Trophoblast cell (in vitro differentiated cells and primary cell): ENCODE measurements around the gene BSN. TPM values are rescaled to one million over a fixed set of nuclear protein-coding genes. Genes with fewer than 3 reads are reported as not detected.

Experiments
- DNase-seq, 2 donors: peaks; one replicate each; pipeline ENCODE4 v3.0.0-alpha.2; 2016
- H2AFZ ChIP-seq: 2 replicates; pipeline ENCODE4 v1.6.1; 2013; ENCODE audit warnings: low read length, moderate library complexity, mild to moderate bottlenecking; ENCODE audit not compliant: insufficient read depth, poor library complexity
- H2AK5ac ChIP-seq: 2 replicates; pipeline ENCODE4 v1.6.1; 2013; ENCODE audit warnings: mild to moderate bottlenecking, low read length
- H2BK120ac ChIP-seq: 2 replicates; pipeline ENCODE4 v1.6.1; 2013; ENCODE audit warnings: low read length, mild to moderate bottlenecking, moderate library complexity; ENCODE audit not compliant: insufficient read depth, poor library complexity
- H2BK12ac ChIP-seq: 2 replicates; pipeline ENCODE4 v1.6.1; 2013; ENCODE audit warnings: mild to moderate bottlenecking, low read length, moderate library complexity
- H2BK5ac ChIP-seq: 2 replicates; pipeline ENCODE4 v1.6.1; 2013; ENCODE audit warnings: low read length, low read depth, moderate library complexity, mild to moderate bottlenecking; ENCODE audit not compliant: poor library complexity
- H3K14ac ChIP-seq: 2 replicates; pipeline ENCODE4 v1.6.1; 2013; ENCODE audit warnings: mild to moderate bottlenecking, low read length
- H3K18ac ChIP-seq: 2 replicates; pipeline ENCODE4 v1.6.1; 2013; ENCODE audit warnings: mild to moderate bottlenecking, low read length
- H3K23ac ChIP-seq: 2 replicates; pipeline ENCODE4 v1.6.1; 2013; ENCODE audit warnings: low read length
- H3K27ac ChIP-seq: 2 replicates; pipeline ENCODE4 v1.5.1; 2013; ENCODE audit warnings: low read depth, mild to moderate bottlenecking, inconsistent platforms, low read length, moderate library complexity
- H3K27me3 ChIP-seq: 2 replicates; pipeline ENCODE4 v1.6.1; 2013; ENCODE audit warnings: inconsistent platforms, mild to moderate bottlenecking, low read length, moderate library complexity; ENCODE audit not compliant: insufficient read depth
- H3K36me3 ChIP-seq, 2 experiments: 1 replicate in 1 of 2; 2 replicates in 1 of 2; pipeline ENCODE4 v1.6.1; 2013; ENCODE audit warnings: low read length in 2 of 2, mild to moderate bottlenecking in 2 of 2, moderate library complexity in 1 of 2; ENCODE audit not compliant: insufficient read depth in 2 of 2, control insufficient read depth in 1 of 2
- H3K4ac ChIP-seq: 2 replicates; pipeline ENCODE4 v1.6.1; 2013; ENCODE audit warnings: low read depth, mild to moderate bottlenecking, low read length, moderate library complexity
- H3K4me1 ChIP-seq, 2 experiments: 1 replicate in 1 of 2; 2 replicates in 1 of 2; pipeline ENCODE4 v1.6.1; 2013; ENCODE audit warnings: low read length in 2 of 2, mild to moderate bottlenecking in 2 of 2, moderate library complexity in 1 of 2; ENCODE audit not compliant: insufficient read depth in 2 of 2, control insufficient read depth in 1 of 2
- H3K4me2 ChIP-seq: 2 replicates; pipeline ENCODE4 v1.6.1; 2013; ENCODE audit warnings: inconsistent platforms, mild to moderate bottlenecking, low read length, moderate library complexity
- H3K4me3 ChIP-seq: 2 replicates; pipeline ENCODE4 v1.5.1; 2013; ENCODE audit warnings: mild to moderate bottlenecking, low read depth, low read length, inconsistent platforms
- H3K79me1 ChIP-seq: one replicate; pipeline ENCODE4 v1.6.1; 2013; ENCODE audit warnings: low read length
- H3K79me2 ChIP-seq: 2 replicates; pipeline ENCODE4 v1.6.1; 2013; ENCODE audit warnings: low read length, mild to moderate bottlenecking; ENCODE audit not compliant: control insufficient read depth, insufficient read depth, poor library complexity
- H3K9ac ChIP-seq: 2 replicates; pipeline ENCODE4 v1.6.1; 2013; ENCODE audit warnings: mild to moderate bottlenecking, low read length
- H3K9me3 ChIP-seq: 2 replicates; pipeline ENCODE4 v1.6.1; 2013; ENCODE audit warnings: low read depth, mild to moderate bottlenecking, control low read depth, inconsistent platforms, low read length; ENCODE audit not compliant: insufficient read depth
- H4K12ac ChIP-seq: 2 replicates; pipeline ENCODE4 v1.6.1; 2013; ENCODE audit warnings: low read depth, mild to moderate bottlenecking, low read length, moderate library complexity
- H4K8ac ChIP-seq: 2 replicates; pipeline ENCODE4 v1.6.1; 2013; ENCODE audit warnings: low read depth, mild to moderate bottlenecking, low read length, moderate library complexity
- H4K91ac ChIP-seq: one replicate; pipeline ENCODE4 v1.6.1; 2013; ENCODE audit warnings: low read depth, mild to moderate bottlenecking, low read length, moderate library complexity
- WGBS: extraction: QIAGEN DNeasy Blood & Tissue Kit; methylation state at CpG from one replicate; pipeline ENCODE4 v1.1.7; 2013; ENCODE audit warnings: missing lambda C conversion rate; ENCODE audit not compliant: insufficient read length, insufficient coverage; ENCODE audit errors: extremely low coverage; 5-methylcytosine and 5-hydroxymethylcytosine counted together
- polyA plus RNA-seq: library from polyadenylated mRNA; stranded (reverse); fragments of 200-250 nt; gene quantifications from 2 replicates; pipeline ENCODE4 v1.2.3, GENCODE V29; 2013

BSN gene
- polyA plus RNA-seq: 0.29 and 0.34 TPM in 2 replicates

GRCh38 chr3:49553692-49554632 lies at the start of gene BSN:
BSN (plus strand) TSS chr3:49554477; CDS start chr3:49554603, 126 bp downstream.
- WGBS: no CpG with 5 or more reads among the region's 76 CpGs
- Histone ChIP-seq H4K91ac (peak within 1 kb of the TSS; percentile 36), H2BK12ac (no peak within 1 kb of the TSS), H3K4ac (peak within 1 kb of the TSS; percentile 9), H4K8ac (peak within 1 kb of the TSS; percentile 76), H3K14ac (peak within 1 kb of the TSS; percentile 52), H2AFZ (peak within 1 kb of the TSS; percentile 94), H3K9me3 (no peaks in the 10 kb centered on the region), H2BK5ac (peak within 1 kb of the TSS; percentile 28), H3K4me1 (peaks cover 8 to 10% of the 10 kb centered on the region in 2 experiments), H3K18ac (peak within 1 kb of the TSS; percentile 55), H2BK120ac (peak within 1 kb of the TSS; percentile 6), H3K79me2 (peaks cover 3% of the 10 kb centered on the region), H3K9ac (peak within 1 kb of the TSS; percentile 50), H3K4me3 (peak within 1 kb of the TSS; percentile 73), H4K12ac (peak within 1 kb of the TSS; percentile 65), H3K27me3 (peaks cover 6% of the 10 kb centered on the region), H3K27ac (no peak within 1 kb of the TSS), H3K4me2 (peak within 1 kb of the TSS; percentile 85), H3K79me1 (peaks cover 7% of the 10 kb centered on the region), H2AK5ac (no peak within 1 kb of the TSS), H3K23ac (no peak within 1 kb of the TSS), H3K36me3 (no peaks in the 10 kb centered on the region)
- DNase-seq: peak; percentile 81 to 91

GRCh38 chr3:49506906-49507305 lies 47.4 kb upstream of the BSN start:
- no peaks in the 10 kb centered on the region for H3K27me3 ChIP-seq
- no peak overlapping the region for H4K8ac ChIP-seq
- no peak overlapping the region for H3K4me2 ChIP-seq
- H3K79me2 ChIP-seq: peaks cover 2% of the 10 kb centered on the region
- H3K9me3 ChIP-seq: no peaks in the 10 kb centered on the region
- peaks cover 4 to 16% of the 10 kb centered on the region in 2 experiments for H3K36me3 ChIP-seq
- no peak overlapping the region for H2AK5ac ChIP-seq
- no peak overlapping the region for H3K14ac ChIP-seq
- no peak overlapping the region for H2BK5ac ChIP-seq
- H3K4ac ChIP-seq: peak overlapping the region; percentile 72
- no peak overlapping the region for H3K4me3 ChIP-seq
- H3K27ac ChIP-seq: no peak overlapping the region
- no CpG with 5 or more reads among the region's 3 CpGs for WGBS
- peaks cover 2% of the 10 kb centered on the region for H3K79me1 ChIP-seq
- peaks cover 0 to 2% of the 10 kb centered on the region in 2 experiments for H3K4me1 ChIP-seq
- no peak overlapping the region for H2AFZ ChIP-seq
- H4K91ac ChIP-seq: no peak overlapping the region
- H2BK120ac ChIP-seq: no peak overlapping the region
- H3K9ac ChIP-seq: no peak overlapping the region
- no peak overlapping the region for H3K23ac ChIP-seq
- H3K18ac ChIP-seq: no peak overlapping the region
- DNase-seq: no peak
- H2BK12ac ChIP-seq: no peak overlapping the region
- no peak overlapping the region for H4K12ac ChIP-seq

GRCh38 chr3:49509028-49509561 lies 45.2 kb upstream of the BSN start:
- Histone ChIP-seq H3K23ac (no peak overlapping the region), H3K9ac (no peak overlapping the region), H2BK12ac (no peak overlapping the region), H4K12ac (no peak overlapping the region), H3K14ac (no peak overlapping the region), H3K27ac (no peak overlapping the region), H3K4me2 (no peak overlapping the region), H2BK5ac (no peak overlapping the region), H3K18ac (no peak overlapping the region), H3K4me3 (no peak overlapping the region), H3K4me1 (peaks cover 5 to 8% of the 10 kb centered on the region in 2 experiments), H3K79me2 (no peaks in the 10 kb centered on the region), H4K91ac (no peak overlapping the region), H2BK120ac (no peak overlapping the region), H3K9me3 (no peaks in the 10 kb centered on the region), H3K27me3 (no peaks in the 10 kb centered on the region), H3K36me3 (peaks cover 7 to 18% of the 10 kb centered on the region in 2 experiments), H4K8ac (no peak overlapping the region), H3K79me1 (peaks cover 10% of the 10 kb centered on the region), H2AFZ (no peak overlapping the region), H2AK5ac (no peak overlapping the region), H3K4ac (no peak overlapping the region)
- WGBS: no CpG with 5 or more reads among the region's 2 CpGs
- DNase-seq: no peak

- no CpG with 5 or more reads among the region's 2 CpGs for WGBS
- Histone ChIP-seq H3K4me1 (peaks cover 5 to 8% of the 10 kb centered on the region in 2 experiments), H2BK120ac (no peak overlapping the region), H2AFZ (no peak overlapping the region), H2BK5ac (no peak overlapping the region), H3K9me3 (no peaks in the 10 kb centered on the region), H3K27ac (peak overlapping the region; percentile 39), H3K79me2 (peaks cover 1% of the 10 kb centered on the region), H2BK12ac (no peak overlapping the region), H4K8ac (no peak overlapping the region), H3K4me3 (no peak overlapping the region), H3K14ac (no peak overlapping the region), H4K12ac (no peak overlapping the region), H3K18ac (no peak overlapping the region), H3K79me1 (peaks cover 10% of the 10 kb centered on the region), H3K9ac (no peak overlapping the region), H2AK5ac (no peak overlapping the region), H3K36me3 (peaks cover 21 to 30% of the 10 kb centered on the region in 2 experiments), H3K27me3 (no peaks in the 10 kb centered on the region), H4K91ac (no peak overlapping the region), H3K4me2 (no peak overlapping the region), H3K4ac (no peak overlapping the region), H3K23ac (no peak overlapping the region)
- DNase-seq: peak in 1 of 2 donors; percentile 40
Measured at GRCh38 chr3:49511639-49512038, 42.6 kb upstream of the BSN start.
